ENCODE measurements around the gene HAVCR2. TPM values are rescaled to one million over a fixed set of nuclear protein-coding genes. Genes with fewer than 3 reads are reported as not detected.

Gene HAVCR2
- total and polyA plus RNA-seq, 2 of the 13 experiments (the other 11 are each of a cell fraction or from before 2014, with no cell fraction given), result 0.07 to 0.16 TPM

- TF ChIP-seq ZNF589 (CRISPR knock-in tag; conservative IDR thresholded peaks at IDR 0.05), result no peak
- no peak for TF ChIP-seq THAP8 (CRISPR knock-in tag; IDR thresholded peaks at IDR 0.05; ENCODE audit: borderline replicate concordance)
- TF ChIP-seq FOXC1 (CRISPR knock-in tag; IDR thresholded peaks at IDR 0.05; ENCODE audit: borderline replicate concordance), result no peak
- TF ChIP-seq ZBTB42 (CRISPR knock-in tag; IDR thresholded peaks at IDR 0.05), result peak; percentile 51; the same call in 1 of the 2 replicates
- no peak for TF ChIP-seq MEIS2 (CRISPR knock-in tag; IDR thresholded peaks at IDR 0.05)
- no peak for TF ChIP-seq NBN (conservative IDR thresholded peaks at IDR 0.05)
- no peak for TF ChIP-seq HMGA1 (CRISPR knock-in tag; conservative IDR thresholded peaks at IDR 0.05)
- no peak for TF ChIP-seq ZNF333 (CRISPR knock-in tag; IDR thresholded peaks at IDR 0.05; ENCODE audit: borderline replicate concordance)
- no peak for TF ChIP-seq SOX6 (IDR thresholded peaks at IDR 0.05)
- TF ChIP-seq SOX6 (CRISPR knock-in tag; IDR thresholded peaks at IDR 0.05), result no peak
- no peak for TF ChIP-seq ZNF562 (CRISPR knock-in tag; IDR thresholded peaks at IDR 0.05; ENCODE audit: borderline replicate concordance)
- TF ChIP-seq SALL2 (CRISPR knock-in tag; IDR thresholded peaks at IDR 0.05), result no peak
- no peak for TF ChIP-seq ZNF629 (CRISPR knock-in tag; conservative IDR thresholded peaks at IDR 0.05)
- TF ChIP-seq TBL1XR1 (IDR thresholded peaks at IDR 0.05; ENCODE audit: borderline replicate concordance, low read length, partially characterized antibody), result no peak
- no peak for TF ChIP-seq SP140L (CRISPR knock-in tag; IDR thresholded peaks at IDR 0.05; ENCODE audit: borderline replicate concordance)
- no peak for TF ChIP-seq HNRNPH1 (optimal IDR thresholded peaks at IDR 0.05; ENCODE audit: low read depth, low read length)
- no peak for TF ChIP-seq ZNF83 (CRISPR knock-in tag; IDR thresholded peaks at IDR 0.05; ENCODE audit: borderline replicate concordance)
- TF ChIP-seq ZNF776 (CRISPR knock-in tag; IDR thresholded peaks at IDR 0.05), result no peak
- TF ChIP-seq ATF1 (CRISPR knock-in tag; IDR thresholded peaks at IDR 0.05), result no peak
- TF ChIP-seq HDAC1 (CRISPR knock-in tag; IDR thresholded peaks at IDR 0.05), result 0 out of 2 replicates have a peak, but pooled peaks have one; percentile 18
- no peak for TF ChIP-seq TOE1 (CRISPR knock-in tag; IDR thresholded peaks at IDR 0.05)
- no peak for TF ChIP-seq ZNF768 (CRISPR knock-in tag; IDR thresholded peaks at IDR 0.05)
- TF ChIP-seq FOXP4 (CRISPR knock-in tag; IDR thresholded peaks at IDR 0.05), result no peak
- TF ChIP-seq ZNF687 (CRISPR knock-in tag; IDR thresholded peaks at IDR 0.05), result peak; percentile 52; the same call in 1 of the 2 replicates
- no peak for TF ChIP-seq PAX8 (CRISPR knock-in tag; IDR thresholded peaks at IDR 0.05; ENCODE audit: borderline replicate concordance)
- peak; percentile 27; the same call in 1 of the 2 replicates for TF ChIP-seq FOXA3 (CRISPR knock-in tag; IDR thresholded peaks at IDR 0.05)
Measured at GRCh38 chr5:157063776-157064430, 44.9 kb downstream of the HAVCR2 start (continued).

All from HepG2 (cell line).